ENCODE results near the gene RPL36. TPM values are rescaled to one million over a fixed set of nuclear protein-coding genes. Genes with fewer than 3 reads are reported as not detected.
A peak's percentile ranks its signal among the peaks of the same experiment; 100 is the strongest.

RPL36 gene
- total RNA-seq, 1 donor from 2014 or later: 564 TPM

DNA sequence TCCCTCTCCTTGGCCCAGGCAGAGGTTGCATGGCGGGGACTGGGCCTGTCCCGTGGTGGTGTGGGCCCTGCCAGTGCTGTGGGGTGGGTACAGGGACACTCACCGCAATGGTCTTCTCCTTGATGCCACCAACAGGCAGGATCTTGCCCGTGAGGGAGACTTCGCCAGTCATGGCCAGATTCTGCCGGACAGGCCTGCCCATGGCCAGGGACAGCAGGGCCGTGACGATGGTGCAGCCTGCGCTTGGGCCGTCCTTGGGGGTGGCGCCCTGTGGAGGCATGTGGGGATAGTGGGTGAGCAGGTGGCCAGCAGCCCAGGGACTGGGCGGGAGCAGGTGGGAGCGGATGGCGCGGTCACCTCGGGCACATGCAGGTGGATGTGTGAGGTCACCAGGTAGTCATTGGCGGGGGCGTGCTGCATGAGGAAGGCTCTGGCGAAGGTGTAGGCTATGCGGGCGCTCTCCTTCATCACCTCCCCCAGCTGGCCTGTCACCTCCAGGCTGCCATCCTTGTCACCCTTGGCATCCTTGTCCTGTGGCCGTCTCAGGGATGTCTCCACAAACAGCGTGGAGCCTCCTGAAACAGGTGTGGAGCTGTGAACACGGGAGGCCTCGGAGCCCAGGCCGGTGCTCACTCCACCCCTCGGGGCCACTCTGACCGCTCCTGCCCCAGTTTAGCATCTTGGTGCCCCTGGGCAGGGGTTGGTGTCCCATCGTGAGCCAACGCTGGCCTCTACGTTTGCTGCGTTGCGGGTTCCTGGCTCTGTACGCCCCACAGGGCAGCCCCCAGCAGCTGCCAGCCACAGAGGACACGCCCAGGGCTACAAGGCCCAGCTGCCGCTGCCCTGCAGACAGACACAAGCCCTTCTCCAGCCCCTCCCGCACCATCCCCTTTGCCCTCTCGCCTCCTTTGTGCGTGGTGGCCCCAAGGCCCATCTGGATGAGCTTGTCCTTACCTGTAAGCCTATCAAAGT lies 3.4 kb downstream of the RPL36 start:
- DNase-seq: peak; percentile 67
- Histone ChIP-seq H3K27ac (no peak overlapping the region), H3K36me3 (peaks cover 62% of the 10 kb centered on the region)

DNA sequence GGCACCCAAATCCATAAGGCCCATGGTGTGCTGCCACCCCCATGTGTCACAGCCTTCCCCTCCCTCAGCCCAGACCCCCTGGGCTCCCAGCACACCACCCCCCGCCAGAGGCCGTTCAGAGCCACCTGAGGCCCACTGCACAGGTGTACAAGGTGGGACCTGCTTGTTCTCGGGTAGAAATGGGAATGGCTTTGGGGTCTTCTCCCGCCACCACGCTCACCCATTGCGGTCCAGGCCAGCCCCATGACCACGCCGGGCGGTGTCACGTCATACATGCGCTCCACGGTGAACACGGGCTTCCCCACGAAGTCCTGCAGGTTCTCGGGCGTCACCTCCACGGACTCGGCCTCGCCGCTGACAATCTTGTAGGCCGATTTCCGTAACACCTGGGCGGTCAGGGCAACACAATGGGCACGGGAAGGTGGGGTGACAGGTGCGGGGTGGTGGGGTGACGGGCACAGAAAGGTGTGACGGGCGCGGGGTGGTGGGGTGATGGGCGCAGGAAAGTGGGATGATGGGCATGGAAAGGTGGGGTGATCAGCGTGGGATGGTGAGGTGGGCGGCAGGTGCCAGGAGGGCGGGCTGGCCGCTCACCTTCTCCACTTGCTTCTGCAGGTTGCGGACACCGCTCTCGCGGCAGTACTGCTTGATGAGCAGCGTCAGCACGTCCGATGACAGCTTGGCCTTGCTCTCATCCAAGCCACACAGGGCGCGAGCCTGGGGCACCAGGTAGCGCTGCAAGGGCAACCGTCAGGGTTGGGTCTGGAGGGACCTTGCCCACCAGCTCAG lies 4.3 kb downstream of the RPL36 start:
- H3K9me3 ChIP-seq: no peaks in the 10 kb centered on the region
- no peak for ATAC-seq
- no peak overlapping the region for H3K4me3 ChIP-seq
- TF ChIP-seq, protein P1, sequence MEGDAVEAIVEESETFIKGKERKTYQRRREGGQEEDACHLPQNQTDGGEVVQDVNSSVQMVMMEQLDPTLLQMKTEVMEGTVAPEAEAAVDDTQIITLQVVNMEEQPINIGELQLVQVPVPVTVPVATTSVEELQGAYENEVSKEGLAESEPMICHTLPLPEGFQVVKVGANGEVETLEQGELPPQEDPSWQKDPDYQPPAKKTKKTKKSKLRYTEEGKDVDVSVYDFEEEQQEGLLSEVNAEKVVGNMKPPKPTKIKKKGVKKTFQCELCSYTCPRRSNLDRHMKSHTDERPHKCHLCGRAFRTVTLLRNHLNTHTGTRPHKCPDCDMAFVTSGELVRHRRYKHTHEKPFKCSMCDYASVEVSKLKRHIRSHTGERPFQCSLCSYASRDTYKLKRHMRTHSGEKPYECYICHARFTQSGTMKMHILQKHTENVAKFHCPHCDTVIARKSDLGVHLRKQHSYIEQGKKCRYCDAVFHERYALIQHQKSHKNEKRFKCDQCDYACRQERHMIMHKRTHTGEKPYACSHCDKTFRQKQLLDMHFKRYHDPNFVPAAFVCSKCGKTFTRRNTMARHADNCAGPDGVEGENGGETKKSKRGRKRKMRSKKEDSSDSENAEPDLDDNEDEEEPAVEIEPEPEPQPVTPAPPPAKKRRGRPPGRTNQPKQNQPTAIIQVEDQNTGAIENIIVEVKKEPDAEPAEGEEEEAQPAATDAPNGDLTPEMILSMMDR (IDR thresholded peaks at IDR 0.05): no peak
- no peaks in the 10 kb centered on the region for H3K27me3 ChIP-seq
- H3K36me3 ChIP-seq: peaks cover 71% of the 10 kb centered on the region
- peaks cover 9% of the 10 kb centered on the region for H3K4me1 ChIP-seq
- no peak overlapping the region for H3K27ac ChIP-seq
- no peak for DNase-seq
- intact Hi-C loops (cut with DNase I): no loop called here

More for the DNA sequence above, 3.4 kb downstream of the RPL36 start:
- intact Hi-C loops (cut with DNase I): no loop called here
- TF ChIP-seq, protein P1 (IDR thresholded peaks at IDR 0.05): no peak
- ATAC-seq: no peak
- H3K4me3 ChIP-seq: no peak overlapping the region
- no peaks in the 10 kb centered on the region for H3K27me3 ChIP-seq
- peaks cover 9% of the 10 kb centered on the region for H3K4me1 ChIP-seq
- H3K9me3 ChIP-seq: no peaks in the 10 kb centered on the region

DNA sequence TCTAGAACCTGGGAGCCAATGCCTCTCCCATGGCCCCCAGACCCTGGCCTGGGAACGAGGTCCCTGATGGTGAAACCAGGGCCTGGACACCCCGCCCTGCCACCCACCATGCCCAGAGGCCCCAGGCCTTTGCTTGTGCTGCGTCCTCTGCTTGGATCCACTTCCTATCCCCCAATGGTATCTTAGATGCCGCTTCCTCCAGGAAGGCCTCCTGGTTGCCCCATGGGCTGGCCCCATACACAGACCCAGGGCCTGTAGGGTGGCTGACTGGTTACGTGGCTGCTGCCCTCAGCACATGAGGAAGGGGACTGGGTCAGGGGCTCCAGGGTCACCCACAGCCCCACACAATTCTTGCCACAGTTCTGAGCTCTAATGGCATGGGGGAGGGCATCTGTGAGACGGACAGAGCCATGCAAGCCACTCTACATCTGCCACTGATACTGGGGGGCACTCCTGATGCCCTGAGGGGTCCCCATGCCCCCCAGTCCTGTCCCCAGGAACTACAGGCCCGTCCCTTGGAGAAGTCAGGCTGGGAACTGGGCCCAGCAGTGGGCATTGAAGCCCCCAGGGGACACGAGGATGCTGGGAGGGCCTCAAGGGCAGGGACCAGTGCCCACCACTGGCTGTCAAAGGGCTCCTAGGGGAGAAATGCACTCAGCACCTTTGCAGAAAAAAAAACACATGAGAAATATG lies 5.0 kb downstream of the RPL36 start:
- intact Hi-C loops (cut with DNase I): no loop called here
- Histone ChIP-seq H3K36me3 (peaks cover 78% of the 10 kb centered on the region), H3K9me3 (no peaks in the 10 kb centered on the region)

DNA sequence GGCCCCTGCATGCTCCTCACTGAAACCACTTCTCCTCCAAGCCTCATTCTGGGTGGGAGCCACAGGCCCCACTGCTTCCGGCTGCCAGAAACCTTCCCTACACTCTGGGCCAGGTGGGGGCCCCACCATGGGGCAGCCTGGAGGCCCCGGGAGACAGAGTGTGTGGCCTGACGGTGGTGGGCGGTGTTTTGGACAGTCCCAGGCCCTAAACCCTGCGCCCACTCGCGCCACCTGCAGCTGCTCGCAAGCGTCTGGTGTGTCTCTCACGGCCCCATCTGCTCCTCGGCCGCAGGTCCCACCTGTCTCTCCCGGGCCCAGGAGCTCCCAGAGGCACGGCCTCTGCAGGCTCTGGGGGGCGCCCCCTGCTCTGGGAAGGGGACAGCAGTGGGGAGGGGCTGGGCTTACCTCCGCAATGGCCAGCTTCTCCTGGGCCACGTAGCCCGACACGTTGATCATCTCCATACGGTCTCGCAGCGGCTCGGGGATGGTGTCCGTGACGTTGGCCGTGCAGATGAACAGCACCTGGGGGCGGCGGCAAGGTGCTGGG lies 5.6 kb downstream of the RPL36 start:
- DNase-seq (no peak), ATAC-seq (no peak)
- H3K9me3 ChIP-seq: no peaks in the 10 kb centered on the region

More for the DNA sequence above, 5.0 kb downstream of the RPL36 start:
- ATAC-seq (no peak), DNase-seq (no peak)
- Histone ChIP-seq H3K4me3 (no peak overlapping the region), H3K4me1 (peaks cover 9% of the 10 kb centered on the region), H3K27ac (no peak overlapping the region), H3K27me3 (no peaks in the 10 kb centered on the region)
- TF ChIP-seq, protein P1 (IDR thresholded peaks at IDR 0.05): no peak

More for the DNA sequence above, 5.6 kb downstream of the RPL36 start:
- Histone ChIP-seq H3K27me3 (no peaks in the 10 kb centered on the region), H3K4me1 (peaks cover 9% of the 10 kb centered on the region), H3K36me3 (peaks cover 84% of the 10 kb centered on the region), H3K4me3 (no peak overlapping the region), H3K27ac (no peak overlapping the region)
- intact Hi-C loops (cut with DNase I): no loop called here
- TF ChIP-seq, protein P1 (IDR thresholded peaks at IDR 0.05): no peak

All from upper lobe of right lung (tissue), 1 donor.